ENCODE measurements around the gene ASPSCR1.
A peak's percentile ranks its signal among the peaks of the same experiment; 100 is the strongest.

Gene ASPSCR1

GRCh38 chr17:82015311-82015971 lies 38.0 kb downstream of the ASPSCR1 start:
- no peak for DNase-seq

GRCh38 chr17:82016061-82016874 lies 38.8 kb downstream of the ASPSCR1 start:
- DNase-seq: no peak

GRCh38 chr17:82016875-82017459 lies 39.5 kb downstream of the ASPSCR1 start:
- DNase-seq: no peak

- no peak for DNase-seq
These were observed 40.3 kb downstream of the ASPSCR1 start for GRCh38 chr17:82017612-82018151.

- DNase-seq: no peak
These were observed 40.9 kb downstream of the ASPSCR1 start for GRCh38 chr17:82018152-82018988.

- no peak for DNase-seq
These were observed 41.7 kb downstream of the ASPSCR1 start for GRCh38 chr17:82018989-82019689.

GRCh38 chr17:82019690-82020571 lies 42.5 kb downstream of the ASPSCR1 start:
- no peak for DNase-seq

GRCh38 chr17:82020572-82021106 lies 43.2 kb downstream of the ASPSCR1 start:
- DNase-seq: no peak

- DNase-seq: no peak
These were observed 43.9 kb downstream of the ASPSCR1 start for GRCh38 chr17:82021107-82021899.

GRCh38 chr17:82021900-82022309 lies 44.5 kb downstream of the ASPSCR1 start:
- no peak for DNase-seq

GRCh38 chr17:82022310-82022980 lies 45.0 kb downstream of the ASPSCR1 start, which contains the start of gene CENPX:
Gene CENPX (minus strand): TSS chr17:82022878. CDS start chr17:82022861, 17 bp downstream.
- no peak for DNase-seq

- peak; percentile 88 for DNase-seq
These were observed 45.6 kb downstream of the ASPSCR1 start, which contains the start of gene LRRC45 for GRCh38 chr17:82022981-82023446. Gene LRRC45 (plus strand): TSS chr17:82023305. CDS start chr17:82023644, 339 bp downstream.

GRCh38 chr17:82023447-82024241 lies 46.2 kb downstream of the ASPSCR1 start:
- no peak for DNase-seq

GRCh38 chr17:82024859-82025258 lies 47.4 kb downstream of the ASPSCR1 start:
- no peak for DNase-seq

GRCh38 chr17:82025401-82026107 lies 48.1 kb downstream of the ASPSCR1 start:
- DNase-seq: no peak

- no peak for DNase-seq
These were observed 50.8 kb downstream of the ASPSCR1 start for GRCh38 chr17:82028246-82028645.

GRCh38 chr17:82028966-82029365 lies 51.5 kb downstream of the ASPSCR1 start:
- DNase-seq: no peak

All from cortex of kidney (tissue), 1 donor.